Liver (tissue), 9 donors: Measurements from ENCODE around the gene ANKRD17. TPM values are rescaled to one million over a fixed set of nuclear protein-coding genes. Genes with fewer than 3 reads are reported as not detected.

Experiments
- DNase-seq: peaks from one replicate; pipeline ENCODE4 v3.0.0-alpha.2; 2017; ENCODE audit warnings: low spot score
- H3K27ac ChIP-seq, 2 donors: one replicate each; pipeline ENCODE4 v1.7.0; 2013; ENCODE audit warnings: inconsistent platforms in 2 of 2, low read length in 2 of 2, control low read depth in 1 of 2, low read depth in 1 of 2, mild to moderate bottlenecking in 1 of 2
- H3K27me3 ChIP-seq, 4 donors: one replicate each; pipeline versions ENCODE4 v1.6.1 to v1.7.0; 2013; ENCODE audit warnings: low read length in 3 of 4, inconsistent platforms in 1 of 4, mild to moderate bottlenecking in 1 of 4, moderate library complexity in 1 of 4; ENCODE audit not compliant: control insufficient read depth in 4 of 4, insufficient read depth in 4 of 4
- H3K36me3 ChIP-seq, 4 donors: one replicate each; pipeline versions ENCODE4 v1.6.1 to v1.7.0; 2013; ENCODE audit warnings: low read length in 3 of 4, mild to moderate bottlenecking in 3 of 4, low read depth in 1 of 4, moderate library complexity in 1 of 4; ENCODE audit not compliant: control insufficient read depth in 4 of 4, insufficient read depth in 3 of 4
- H3K4me1 ChIP-seq, 4 donors: one replicate each; pipeline versions ENCODE4 v1.6.1 to v1.7.0; 2013; ENCODE audit warnings: low read length in 3 of 4, mild to moderate bottlenecking in 3 of 4, moderate library complexity in 1 of 4; ENCODE audit not compliant: control insufficient read depth in 4 of 4, insufficient read depth in 4 of 4
- H3K4me3 ChIP-seq, 3 donors: one replicate each; pipeline versions ENCODE4 v1.6.1 to v1.7.0; 2013; ENCODE audit warnings: low read length in 3 of 3, control low read depth in 1 of 3, low read depth in 1 of 3, mild to moderate bottlenecking in 1 of 3
- H3K9ac ChIP-seq, 2 donors: one replicate each; pipeline ENCODE4 v1.7.0; 2013; ENCODE audit warnings: low read length in 2 of 2, mild to moderate bottlenecking in 2 of 2, moderate library complexity in 2 of 2, control low read depth in 1 of 2, low read depth in 1 of 2
- H3K9me3 ChIP-seq, 4 donors: one replicate each; pipeline versions ENCODE4 v1.6.1 to v1.7.0; 2013; ENCODE audit warnings: low read length in 3 of 4; ENCODE audit not compliant: control insufficient read depth in 4 of 4
- CTCF ChIP-seq: fragments of 150-350 bp; IDR thresholded peaks from 2 replicates; pipeline ENCODE4 v1.5.1; 2017; ENCODE audit warnings: improper control_type of control experiment, low read depth, low read length; ENCODE audit not compliant: missing input control
- EGR1 ChIP-seq, 2 donors: IDR thresholded peaks; 2 replicates each; pipeline ENCODE4 v1.6.1; 2016 to 2018; ENCODE audit warnings: antibody characterized with exemption in 2 of 2, low read depth in 2 of 2
- FOXA1 ChIP-seq: IDR thresholded peaks from 2 replicates; pipeline ENCODE4 v1.6.1; 2016; ENCODE audit warnings: antibody characterized with exemption
- FOXA2 ChIP-seq: IDR thresholded peaks from 2 replicates; pipeline ENCODE4 v1.6.1; 2016; ENCODE audit warnings: antibody characterized with exemption
- GABPA ChIP-seq, 2 donors: IDR thresholded peaks in 1 of 2; conservative IDR thresholded peaks in 1 of 2; 2 replicates each; pipeline ENCODE4 v1.6.1; 2016; ENCODE audit warnings: antibody characterized with exemption in 2 of 2, mild to moderate bottlenecking in 1 of 2, moderate library complexity in 1 of 2
- HNF4A ChIP-seq, 2 donors: conservative IDR thresholded peaks; 2 replicates each; pipeline ENCODE4 v1.6.1; 2016; ENCODE audit warnings: antibody characterized with exemption in 2 of 2, mild to moderate bottlenecking in 2 of 2
- HNF4G ChIP-seq: IDR thresholded peaks from 2 replicates; pipeline ENCODE4 v1.6.1; 2016; ENCODE audit warnings: antibody characterized with exemption
- JUND ChIP-seq, 2 donors: IDR thresholded peaks; 2 replicates each; pipeline ENCODE4 v1.6.1; 2016; ENCODE audit warnings: antibody characterized with exemption in 2 of 2
- NR2F2 ChIP-seq: IDR thresholded peaks from 2 replicates; pipeline ENCODE4 v1.6.1; 2016; ENCODE audit warnings: antibody characterized with exemption
- RAD21 ChIP-seq, 2 donors: IDR thresholded peaks; 2 replicates each; pipeline ENCODE4 v1.6.1; 2016; ENCODE audit warnings: antibody characterized with exemption in 2 of 2, mild to moderate bottlenecking in 2 of 2
- REST ChIP-seq: IDR thresholded peaks from 2 replicates; pipeline ENCODE4 v1.6.1; 2016; ENCODE audit warnings: antibody characterized with exemption, mild to moderate bottlenecking
- RXRA ChIP-seq, 2 donors: IDR thresholded peaks; 2 replicates each; pipeline ENCODE4 v1.6.1; 2017 to 2018; ENCODE audit warnings: antibody characterized with exemption in 2 of 2, mild to moderate bottlenecking in 1 of 2
- SP1 ChIP-seq: IDR thresholded peaks from 2 replicates; pipeline ENCODE4 v1.6.1; 2018; ENCODE audit warnings: antibody characterized with exemption, mild to moderate bottlenecking
- TAF1 ChIP-seq: conservative IDR thresholded peaks from 2 replicates; pipeline ENCODE4 v1.6.1; 2016; ENCODE audit warnings: antibody characterized with exemption, mild to moderate bottlenecking
- YY1 ChIP-seq: IDR thresholded peaks from 2 replicates; pipeline ENCODE4 v1.6.1; 2016; ENCODE audit warnings: antibody characterized with exemption, mild to moderate bottlenecking
- ZBTB33 ChIP-seq: IDR thresholded peaks from 2 replicates; pipeline ENCODE4 v1.6.1; 2016; ENCODE audit warnings: antibody characterized with exemption
- WGBS: extraction: QIAGEN DNeasy Blood & Tissue Kit; methylation state at CpG from one replicate; pipeline ENCODE4 v1.1.7; 2013; 5-methylcytosine and 5-hydroxymethylcytosine counted together
- polyA plus RNA-seq, 2 donors: library from polyadenylated mRNA; stranded (reverse) in 1 of 2; unstranded in 1 of 2; fragments of 200-250 nt in 1 of 2; fragments of >200 nt in 1 of 2; fragmentation: Nextera tagmentation in 1 of 2; extraction: Ambion mirVana in 1 of 2; gene quantifications; one replicate each; pipeline versions ENCODE4 v1.2.1 to v1.2.3, GENCODE V29; 2013 to 2015
- total RNA-seq, 2 donors: library from RNA; depleted of rRNA; stranded (reverse); fragments of >200 nt; gene quantifications; one replicate each; pipeline ENCODE4 v1.2.3, GENCODE V29; 2014
- TF ChIP-seq, protein P1 (sequence below): IDR thresholded peaks from 2 replicates; pipeline ENCODE4 v1.6.1; 2016; ENCODE audit warnings: antibody characterized with exemption
- TF ChIP-seq, protein P2 (sequence below): IDR thresholded peaks from 2 replicates; pipeline ENCODE4 v1.6.1; 2016; ENCODE audit warnings: antibody characterized with exemption
- donor health status: healthy.
- donor health status: healthy.
- donor health status: healthy.
- donor health status: healthy.
- donor health status: healthy.

Gene ANKRD17
- total and polyA plus RNA-seq, 4 donors, result 11.6 to 38.5 (median 19.7) TPM

GRCh38 chr4:73099143-73099542 is 159.5 kb downstream of the ANKRD17 start:
- H3K27ac ChIP-seq, result no peak overlapping the region
- H3K9me3 ChIP-seq, result no peaks in the 10 kb centered on the region
- 96% methylated on average over 7 of the region's 7 CpGs for WGBS
- H3K27me3 ChIP-seq, result no peaks in the 10 kb centered on the region
- peaks cover 0 to 8% (median 4%) of the 10 kb centered on the region in 4 donors for H3K4me1 ChIP-seq
- peaks cover 7 to 45% (median 29%) of the 10 kb centered on the region in 4 donors for H3K36me3 ChIP-seq
- TF ChIP-seq, protein P1, sequence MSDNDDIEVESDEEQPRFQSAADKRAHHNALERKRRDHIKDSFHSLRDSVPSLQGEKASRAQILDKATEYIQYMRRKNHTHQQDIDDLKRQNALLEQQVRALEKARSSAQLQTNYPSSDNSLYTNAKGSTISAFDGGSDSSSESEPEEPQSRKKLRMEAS, result no peak
- TF ChIP-seq EGR1 (IDR thresholded peaks at IDR 0.05; ENCODE audit: low read depth in 2 of 2) (no peak), FOXA1 (no peak), FOXA2 (no peak), ZBTB33 (no peak), RAD21 (IDR thresholded peaks at IDR 0.05) (no peak), REST (no peak), CTCF (no peak), HNF4A (conservative IDR thresholded peaks at IDR 0.05) (no peak), GABPA (IDR thresholded peaks at IDR 0.05 in 1 of 2, conservative IDR thresholded peaks at IDR 0.05 in 1 of 2) (no peak), YY1 (no peak), NR2F2 (no peak), RXRA (IDR thresholded peaks at IDR 0.05) (no peak), TAF1 (no peak), SP1 (no peak), HNF4G (no peak), JUND (IDR thresholded peaks at IDR 0.05) (no peak)
- TF ChIP-seq, protein P2, sequence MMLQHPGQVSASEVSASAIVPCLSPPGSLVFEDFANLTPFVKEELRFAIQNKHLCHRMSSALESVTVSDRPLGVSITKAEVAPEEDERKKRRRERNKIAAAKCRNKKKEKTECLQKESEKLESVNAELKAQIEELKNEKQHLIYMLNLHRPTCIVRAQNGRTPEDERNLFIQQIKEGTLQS, result no peak
- no peak overlapping the region for H3K4me3 ChIP-seq
- no peak overlapping the region for H3K9ac ChIP-seq
- no peak for DNase-seq
